GM18951 (cell line): ENCODE results near the gene GRIA1.

Experiments used
- POLR2A ChIP-seq: IDR thresholded peaks from 4 replicates; pipeline ENCODE4 v1.6.1; 2011; ENCODE audit warnings: mild to moderate bottlenecking; ENCODE audit not compliant: insufficient read length, insufficient read depth; ENCODE audit errors: extremely low read depth
- in situ Hi-C: fragments of 300-500 bp; cut with MboI; formaldehyde crosslinking; loops from one replicate; pipeline ENCODE4 v1.12.0; 2022; ENCODE audit warnings: low sequenced_read_pairs, mixed read lengths, inconsistent platforms; ENCODE audit not compliant: unreplicated experiment

Gene GRIA1

DNA sequence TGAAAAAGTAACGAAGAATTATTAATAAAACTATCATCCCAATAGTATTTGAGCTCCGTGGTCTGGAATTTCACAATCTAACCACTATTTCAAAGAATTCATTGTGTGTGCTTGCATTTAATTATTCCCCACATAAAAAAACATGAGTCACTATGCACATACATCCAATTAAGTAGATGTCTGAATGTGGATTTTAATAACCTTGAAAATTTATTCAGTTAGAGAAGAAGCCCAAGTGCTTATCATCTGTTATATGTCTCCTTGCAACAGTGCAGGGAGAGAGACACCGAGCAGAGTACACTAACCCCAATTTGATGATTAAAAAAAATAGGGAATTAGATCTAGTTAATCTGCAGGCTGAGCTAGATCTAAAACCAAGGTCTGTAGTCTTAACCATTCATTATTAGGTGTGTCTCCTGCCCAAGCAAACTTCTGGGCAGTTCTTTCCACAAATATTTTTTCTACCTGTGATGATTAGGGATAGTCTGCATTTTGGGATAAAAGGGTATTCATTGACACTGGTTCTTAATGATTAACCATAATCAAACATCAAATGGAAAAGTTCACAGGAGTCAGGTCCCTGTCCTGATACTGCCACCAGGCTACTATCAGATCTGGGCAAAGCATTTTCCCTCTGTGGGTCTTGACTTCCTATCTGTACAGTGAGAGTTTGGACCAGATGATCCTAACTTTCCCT lies 164.2 kb downstream of the GRIA1 start:
- TF ChIP-seq POLR2A = no peak
- in situ Hi-C loops = no loop called here

GRCh38 chr5:153655201-153655510 lies 164.7 kb downstream of the GRIA1 start:
- in situ Hi-C loops = no loop called here

GRCh38 chr5:153658149-153658548 lies 167.7 kb downstream of the GRIA1 start:
- no peak for TF ChIP-seq POLR2A
- in situ Hi-C loops = no loop called here

More at GRCh38 chr5:153655201-153655510, 164.7 kb downstream of the GRIA1 start:
- TF ChIP-seq POLR2A = no peak

DNA sequence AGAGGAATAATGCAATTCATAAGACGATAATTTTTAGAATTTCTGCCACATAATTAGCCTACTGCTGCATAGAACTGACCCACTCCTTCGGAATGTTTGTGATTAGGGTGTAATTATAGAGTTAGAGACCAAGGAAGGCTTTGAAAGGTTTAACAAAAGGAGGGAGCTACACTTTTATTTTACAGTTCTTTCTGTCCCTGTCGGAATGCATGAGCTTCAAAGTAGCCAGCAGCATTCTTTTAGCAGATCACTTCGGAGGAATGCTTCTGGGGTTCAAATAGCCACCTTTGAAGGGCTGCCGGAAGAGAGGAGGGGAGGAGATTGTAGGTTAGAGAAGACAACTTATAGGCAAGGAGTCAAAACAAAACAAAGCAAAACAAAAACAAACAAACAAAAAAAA lies 168.1 kb downstream of the GRIA1 start:
- in situ Hi-C loops = no loop called here
- no peak for TF ChIP-seq POLR2A

DNA sequence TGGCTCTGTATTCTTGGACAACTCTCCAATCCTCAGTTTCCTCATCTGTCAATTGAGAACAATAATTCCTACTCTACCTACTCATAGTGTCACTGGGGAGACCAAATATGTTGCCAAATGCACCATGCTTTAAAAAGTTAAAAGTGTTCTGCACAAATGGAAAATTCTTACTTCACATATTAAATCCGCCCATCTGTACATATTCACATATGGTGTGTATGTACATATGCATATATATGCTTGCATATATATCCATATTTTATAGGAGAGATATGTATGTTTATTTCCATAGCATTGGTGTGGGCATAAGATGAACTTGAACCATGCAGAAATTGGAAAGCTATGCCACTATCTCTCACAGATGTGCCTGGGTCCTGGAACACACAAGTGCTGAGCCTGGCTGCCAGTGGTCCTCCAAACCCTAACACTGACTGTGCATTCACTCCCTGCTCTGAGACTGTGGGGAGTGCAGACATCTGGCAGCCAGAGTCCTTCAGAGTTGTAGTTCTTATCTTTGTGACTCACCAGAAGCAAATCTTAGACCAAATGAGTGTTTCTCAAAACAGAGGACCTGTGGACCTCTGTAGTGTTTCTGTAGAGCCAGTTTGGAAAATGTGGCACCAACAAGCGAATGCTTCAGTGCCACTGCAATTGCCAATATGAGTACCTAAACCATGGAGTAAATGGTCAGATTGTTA lies 168.7 kb downstream of the GRIA1 start:
- TF ChIP-seq POLR2A = no peak
- in situ Hi-C loops = no loop called here

DNA sequence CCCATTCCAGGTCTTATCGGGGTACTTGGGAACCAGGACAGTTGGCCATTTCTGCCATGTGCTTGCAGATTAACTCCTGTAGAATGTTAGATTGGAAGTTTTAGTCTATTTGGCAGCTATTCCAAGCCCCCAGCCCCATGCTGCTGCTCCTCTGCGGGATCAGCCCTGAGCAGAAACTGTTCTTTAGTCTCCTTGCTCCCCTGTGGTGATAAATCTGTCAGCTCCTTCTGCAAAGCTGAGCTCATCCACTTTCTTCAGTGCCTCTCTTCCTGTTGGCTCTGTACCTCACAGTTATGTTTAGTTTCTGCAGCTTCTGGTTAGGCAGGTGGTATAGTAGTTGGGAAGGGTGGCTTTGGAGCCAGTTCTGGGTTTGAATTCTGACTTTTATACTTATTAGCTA lies 170.4 kb downstream of the GRIA1 start:
- no peak for TF ChIP-seq POLR2A
- in situ Hi-C loops = no loop called here

GRCh38 chr5:153661897-153662296 lies 171.4 kb downstream of the GRIA1 start:
- in situ Hi-C loops = no loop called here

GRCh38 chr5:153670101-153670500 lies 179.6 kb downstream of the GRIA1 start:
- in situ Hi-C loops = no loop called here
- no peak for TF ChIP-seq POLR2A

More at GRCh38 chr5:153661897-153662296, 171.4 kb downstream of the GRIA1 start:
- TF ChIP-seq POLR2A = no peak

GRCh38 chr5:153671653-153672346 lies 181.3 kb downstream of the GRIA1 start:
- no peak for TF ChIP-seq POLR2A
- in situ Hi-C loops = no loop called here

- no peak for TF ChIP-seq POLR2A
- in situ Hi-C loops = no loop called here
These were observed 182.0 kb downstream of the GRIA1 start for GRCh38 chr5:153672347-153673090.

DNA sequence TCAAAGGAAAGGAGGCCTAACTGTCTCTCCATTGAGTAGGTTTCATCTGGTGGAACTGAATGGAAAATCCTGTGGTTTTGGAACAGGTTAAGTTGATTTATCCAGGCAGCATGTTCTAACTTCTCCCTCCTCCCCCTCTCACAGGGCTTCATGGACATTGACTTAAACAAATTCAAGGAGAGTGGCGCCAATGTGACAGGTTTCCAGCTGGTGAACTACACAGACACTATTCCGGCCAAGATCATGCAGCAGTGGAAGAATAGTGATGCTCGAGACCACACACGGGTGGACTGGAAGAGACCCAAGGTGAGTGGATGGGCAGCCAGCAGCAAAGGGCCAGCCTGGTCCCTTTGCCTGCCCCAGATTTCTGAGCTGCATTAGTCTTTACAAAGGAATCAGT lies 183.9 kb downstream of the GRIA1 start:
- TF ChIP-seq POLR2A = no peak
- in situ Hi-C loops = no loop called here

- in situ Hi-C loops = no loop called here
These were observed 185.9 kb downstream of the GRIA1 start for GRCh38 chr5:153676406-153676805.

GRCh38 chr5:153676821-153677220 lies 186.4 kb downstream of the GRIA1 start:
- in situ Hi-C loops = no loop called here
- TF ChIP-seq POLR2A = no peak

More at GRCh38 chr5:153676406-153676805, 185.9 kb downstream of the GRIA1 start:
- no peak for TF ChIP-seq POLR2A
